Thoracic aorta (tissue), 2 donors: ENCODE data around the gene NMRK2. TPM values are rescaled to one million over a fixed set of nuclear protein-coding genes. Genes with fewer than 3 reads are reported as not detected.
A peak's percentile ranks its signal among the peaks of the same experiment; 100 is the strongest.

Experiments
- ATAC-seq: fragments of 150-250 bp; one replicate; pipeline ENCODE4 v1.8.0; 2017; ENCODE audit warnings: low read depth; ENCODE audit not compliant: insufficient number of reproducible peaks, low FRiP score
- DNase-seq: peaks from one replicate; pipeline ENCODE4 v3.0.0-alpha.2; 2020; ENCODE audit warnings: low spot score
- H3K27ac ChIP-seq, 2 donors: fragments of 200-600 bp; sonication (generic); 1 replicate in 1 of 2; 2 replicates in 1 of 2; pipeline ENCODE4 v1.5.1; 2016; ENCODE audit warnings: mild to moderate bottlenecking in 2 of 2, moderate library complexity in 2 of 2
- H3K27me3 ChIP-seq: fragments of 200-600 bp; sonication (generic); replicated peaks from 2 replicates; pipeline ENCODE4 v1.6.0; 2016; ENCODE audit warnings: mild to moderate bottlenecking; ENCODE audit not compliant: insufficient read depth
- H3K36me3 ChIP-seq: fragments of 200-600 bp; sonication (generic); one replicate; pipeline ENCODE4 v1.5.1; 2016
- H3K4me1 ChIP-seq, 2 donors: fragments of 200-600 bp; sonication (generic); 1 replicate in 1 of 2; 2 replicates in 1 of 2; pipeline versions ENCODE4 v1.5.1 to v1.6.0; 2016; ENCODE audit warnings: low read depth in 2 of 2, mild to moderate bottlenecking in 1 of 2; ENCODE audit not compliant: control insufficient read depth in 1 of 2
- H3K4me3 ChIP-seq: fragments of 200-600 bp; sonication (generic); 2 replicates; pipeline ENCODE4 v1.5.1; 2016; ENCODE audit warnings: mild to moderate bottlenecking
- H3K9me3 ChIP-seq: fragments of 200-600 bp; sonication (generic); 2 replicates; pipeline ENCODE4 v1.5.1; 2016
- total RNA-seq, 2 donors: library from RNA; depleted of rRNA; stranded (reverse); fragments of >200 nt; gene quantifications; one replicate each; pipeline versions ENCODE4 v1.1.0 to v1.2.3, GENCODE V29; 2016
- TF ChIP-seq, protein P1 (sequence below): fragments of 200-600 bp; sonication (generic); IDR thresholded peaks from one replicate; pipeline ENCODE4 v1.5.1; 2019; ENCODE audit warnings: antibody characterized with exemption

The NMRK2 gene
- total RNA-seq, 2 donors from 2014 or later, result 1.8 TPM; not detected in 1

DNA sequence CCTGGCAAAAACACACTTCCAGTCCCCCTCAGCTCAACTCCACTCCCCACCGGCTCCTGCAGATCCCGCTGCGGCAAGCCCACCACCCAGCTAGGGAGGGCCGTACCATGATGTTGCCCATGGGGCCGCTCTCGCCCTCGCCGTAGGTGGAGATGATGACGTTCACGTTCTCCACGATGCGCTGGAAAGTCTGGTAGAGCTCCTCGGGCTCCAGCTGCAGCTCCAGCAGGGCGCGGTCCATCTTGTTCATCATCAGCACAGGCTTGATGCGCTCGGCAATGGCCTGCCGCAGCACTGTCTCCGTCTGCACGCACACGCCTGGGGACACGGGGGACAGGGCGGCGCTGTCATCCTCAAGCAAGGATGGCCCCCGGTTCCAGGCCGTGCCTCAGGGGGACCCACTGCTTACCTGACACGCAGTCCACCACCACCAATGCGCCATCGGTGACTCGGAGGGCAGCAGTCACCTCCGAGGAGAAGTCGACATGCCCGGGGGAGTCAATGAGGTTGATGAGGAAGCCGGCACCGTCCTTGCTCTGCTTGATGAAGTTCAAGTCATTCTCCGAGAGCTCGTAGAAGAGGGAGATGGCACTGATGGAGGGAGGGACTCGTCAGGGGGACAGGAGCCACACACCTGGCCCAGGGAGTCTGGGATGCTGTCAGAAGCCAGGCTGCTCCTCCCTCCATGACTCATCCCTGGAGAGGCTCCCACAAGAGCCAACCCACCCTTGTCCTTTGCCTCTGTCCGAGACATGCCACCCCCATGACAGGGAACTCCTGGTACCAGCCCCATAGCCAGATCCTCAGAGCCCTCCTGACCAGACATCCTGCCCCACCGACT is 50.1 kb downstream of the NMRK2 start:
- TF ChIP-seq, protein P1, sequence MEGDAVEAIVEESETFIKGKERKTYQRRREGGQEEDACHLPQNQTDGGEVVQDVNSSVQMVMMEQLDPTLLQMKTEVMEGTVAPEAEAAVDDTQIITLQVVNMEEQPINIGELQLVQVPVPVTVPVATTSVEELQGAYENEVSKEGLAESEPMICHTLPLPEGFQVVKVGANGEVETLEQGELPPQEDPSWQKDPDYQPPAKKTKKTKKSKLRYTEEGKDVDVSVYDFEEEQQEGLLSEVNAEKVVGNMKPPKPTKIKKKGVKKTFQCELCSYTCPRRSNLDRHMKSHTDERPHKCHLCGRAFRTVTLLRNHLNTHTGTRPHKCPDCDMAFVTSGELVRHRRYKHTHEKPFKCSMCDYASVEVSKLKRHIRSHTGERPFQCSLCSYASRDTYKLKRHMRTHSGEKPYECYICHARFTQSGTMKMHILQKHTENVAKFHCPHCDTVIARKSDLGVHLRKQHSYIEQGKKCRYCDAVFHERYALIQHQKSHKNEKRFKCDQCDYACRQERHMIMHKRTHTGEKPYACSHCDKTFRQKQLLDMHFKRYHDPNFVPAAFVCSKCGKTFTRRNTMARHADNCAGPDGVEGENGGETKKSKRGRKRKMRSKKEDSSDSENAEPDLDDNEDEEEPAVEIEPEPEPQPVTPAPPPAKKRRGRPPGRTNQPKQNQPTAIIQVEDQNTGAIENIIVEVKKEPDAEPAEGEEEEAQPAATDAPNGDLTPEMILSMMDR, result no peak
- DNase-seq (no peak), ATAC-seq (no peak)
- peaks cover 32 to 44% of the 10 kb centered on the region in 2 donors for H3K4me1 ChIP-seq
- peak overlapping the region in 1 of 2 donors; percentile 87 for H3K27ac ChIP-seq
- no peaks in the 10 kb centered on the region for H3K9me3 ChIP-seq
- H3K4me3 ChIP-seq, result peak overlapping the region; percentile 86
- H3K36me3 ChIP-seq, result peaks cover 59% of the 10 kb centered on the region
- no peaks in the 10 kb centered on the region for H3K27me3 ChIP-seq

DNA sequence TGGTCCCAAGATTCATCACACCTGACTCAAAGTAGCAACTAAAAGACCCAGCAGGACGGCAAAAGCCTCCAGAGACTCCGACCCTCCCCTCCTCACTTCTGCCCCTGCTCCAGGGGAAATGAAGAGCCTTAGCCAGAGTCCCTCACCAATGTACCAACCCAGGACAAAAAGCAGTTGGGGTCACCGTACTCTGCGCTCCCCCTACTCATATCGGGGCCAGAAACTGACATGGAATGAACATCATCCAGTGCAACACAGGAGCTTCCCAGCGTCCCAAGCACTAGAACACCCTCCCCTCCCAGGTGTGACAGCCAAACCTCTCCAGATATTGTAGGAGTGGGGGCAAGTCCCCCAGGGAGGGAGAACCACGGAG is 50.7 kb downstream of the NMRK2 start:
- ATAC-seq, result no peak
- TF ChIP-seq, protein P1, result no peak
- Histone ChIP-seq H3K4me1 (peaks cover 32 to 44% of the 10 kb centered on the region in 2 donors), H3K4me3 (peak overlapping the region; percentile 86), H3K27ac (peak overlapping the region; percentile 87 to 94), H3K9me3 (no peaks in the 10 kb centered on the region), H3K27me3 (no peaks in the 10 kb centered on the region), H3K36me3 (peaks cover 53% of the 10 kb centered on the region)
- no peak for DNase-seq

DNA sequence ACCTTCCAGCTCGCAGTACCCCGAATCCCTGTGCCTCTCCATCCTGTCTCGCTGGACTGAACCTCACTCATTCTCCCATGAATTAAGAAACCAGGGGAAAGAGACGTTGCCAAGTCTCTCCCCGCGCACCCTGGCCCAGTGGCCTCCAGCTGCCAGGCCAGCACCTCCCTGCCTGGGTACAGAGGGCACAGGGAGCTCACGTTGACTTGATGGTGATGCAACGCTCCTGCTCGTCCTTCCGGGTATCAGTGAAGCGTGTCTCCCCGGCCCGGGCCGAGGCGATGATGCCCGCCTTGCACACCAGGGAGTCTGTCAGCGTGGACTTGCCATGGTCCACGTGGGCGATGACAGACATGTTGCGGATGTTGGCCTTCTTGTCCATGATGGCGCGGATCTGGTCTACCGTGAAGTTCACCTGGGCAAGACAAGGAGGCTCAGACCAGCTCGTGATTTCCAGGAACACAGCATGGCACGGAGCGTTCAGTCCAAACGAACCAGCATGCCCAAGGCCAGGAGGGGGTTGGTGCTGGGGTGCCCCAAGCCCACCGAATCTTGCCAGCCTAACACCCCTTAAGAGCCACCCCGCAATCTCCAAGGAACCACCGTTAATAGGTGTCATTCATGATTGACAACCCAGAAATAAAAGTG is 51.2 kb downstream of the NMRK2 start:
- ATAC-seq, result no peak
- Histone ChIP-seq H3K27ac (peak overlapping the region; percentile 87 to 94), H3K4me1 (peaks cover 32 to 44% of the 10 kb centered on the region in 2 donors), H3K4me3 (peak overlapping the region; percentile 86), H3K36me3 (peaks cover 50% of the 10 kb centered on the region), H3K9me3 (no peaks in the 10 kb centered on the region), H3K27me3 (no peaks in the 10 kb centered on the region)
- TF ChIP-seq, protein P1, result no peak
- no peak for DNase-seq

DNA sequence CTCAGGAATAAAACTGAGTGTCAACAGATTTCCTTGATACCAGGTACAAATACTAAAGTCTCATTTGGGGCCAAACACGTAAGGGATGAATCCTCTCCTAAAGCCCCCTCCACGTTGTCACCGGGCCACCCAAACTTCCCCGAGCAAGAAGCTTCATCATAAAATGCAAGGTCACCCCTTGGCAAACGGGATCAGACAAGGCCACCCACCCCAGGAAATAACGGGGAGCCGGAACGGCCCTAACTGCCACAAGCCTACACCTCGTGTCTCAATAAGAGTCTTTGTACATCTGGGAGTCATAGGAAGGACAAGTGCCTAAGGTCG is 51.7 kb downstream of the NMRK2 start:
- peak overlapping the region; percentile 86 for H3K4me3 ChIP-seq
- DNase-seq, result no peak
- peaks cover 32 to 44% of the 10 kb centered on the region in 2 donors for H3K4me1 ChIP-seq
- no peaks in the 10 kb centered on the region for H3K9me3 ChIP-seq
- no peaks in the 10 kb centered on the region for H3K27me3 ChIP-seq
- H3K36me3 ChIP-seq, result peaks cover 46% of the 10 kb centered on the region
- TF ChIP-seq, protein P1, result no peak
- H3K27ac ChIP-seq, result peak overlapping the region; percentile 87 to 94
- no peak for ATAC-seq

DNA sequence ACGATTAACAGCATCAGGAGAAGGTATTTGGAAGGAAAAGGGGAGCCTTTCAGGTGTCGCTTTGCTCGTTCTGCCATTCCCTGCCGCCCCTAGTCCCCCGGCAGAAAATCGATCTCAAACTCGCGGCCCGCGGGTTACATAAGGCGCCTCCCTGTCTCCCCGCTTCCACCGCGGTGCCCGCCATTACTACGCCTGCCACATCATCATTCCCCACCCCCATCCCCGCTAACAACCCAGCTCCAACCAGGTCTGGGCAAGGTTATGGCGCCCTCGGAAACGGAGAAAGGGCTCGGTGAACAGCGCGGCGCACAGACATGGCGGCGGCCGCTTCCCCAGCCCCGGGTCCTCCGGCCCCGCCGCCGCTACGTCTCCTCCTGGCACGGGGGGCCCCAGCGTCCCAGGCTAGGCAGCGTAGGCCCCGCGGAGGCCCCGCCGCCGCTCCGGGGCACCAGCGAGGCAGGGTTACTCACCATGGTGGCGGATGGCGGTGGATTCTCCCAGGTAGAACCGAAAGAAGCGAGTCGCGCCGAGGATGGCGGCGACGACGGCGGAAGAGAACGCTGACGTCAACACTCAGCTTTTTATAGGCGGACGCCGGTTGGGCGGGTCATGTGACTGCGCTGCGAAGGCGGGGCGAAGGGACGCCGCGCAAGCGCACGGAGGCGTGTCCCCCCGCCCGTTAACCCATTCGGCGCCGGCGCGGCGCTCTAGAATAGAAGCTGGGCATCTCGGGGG is 52.2 kb downstream of the NMRK2 start, which contains the start of gene EEF2:
Gene EEF2 (minus strand): TSS at position 556 of the 735 bp plus-strand sequence. CDS start 83 bp downstream, at position 473.
- DNase-seq, result peak; percentile 68
- Histone ChIP-seq H3K27ac (peak within 1 kb of the TSS; percentile 87 to 94), H3K4me3 (peak within 1 kb of the TSS; percentile 86), H3K36me3 (peaks cover 40% of the 10 kb centered on the region), H3K4me1 (peaks cover 32 to 44% of the 10 kb centered on the region in 2 donors), H3K9me3 (no peaks in the 10 kb centered on the region), H3K27me3 (no peaks in the 10 kb centered on the region)
- peak; percentile 53 for ATAC-seq
- TF ChIP-seq, protein P1, result no peak
